Measurements from ENCODE around the gene RRAGC. TPM values are rescaled to one million over a fixed set of nuclear protein-coding genes. Genes with fewer than 3 reads are reported as not detected.

RRAGC gene
- total RNA-seq (2022; extraction: Qiagen RNA extraction; ENCODE audit: low read depth): 24.9 to 29.5 TPM (median 28.6 TPM) in 5 replicates

GRCh38 chr1:38859561-38860453, at the start of gene RRAGC:
RRAGC (minus strand) TSS chr1:38859772; CDS start chr1:38859646, 126 bp downstream.

GRCh38 chr1:38881487-38881886, 21.9 kb upstream of the RRAGC start, which contains the start of gene GJA9:
GJA9 (minus strand) TSS chr1:38881587; CDS start chr1:38876098, 5,489 bp downstream.

GRCh38 chr1:38873027-38873969, 13.7 kb upstream of the RRAGC start, which contains the start of gene MYCBP:
MYCBP (minus strand) TSS chr1:38873348; CDS start chr1:38873305, 43 bp downstream.

Other genes with a start within 250 kb of the RRAGC start
- gene MYCBP, start 13.6 kb upstream of the RRAGC start, total RNA-seq (2022; extraction: Qiagen RNA extraction; ENCODE audit: low read depth): 15.9 to 25.9 TPM (median 20.9 TPM) in 5 replicates
- 0.05 to 0.09 TPM (median 0.08 TPM) in 3 of 5 replicates, not detected in the others for gene GJA9, start 21.8 kb upstream of the RRAGC start, total RNA-seq (2022; extraction: Qiagen RNA extraction; ENCODE audit: low read depth)
- 1.8 to 2.7 TPM (median 2.2 TPM) in 5 replicates for gene RHBDL2, start 82.1 kb upstream of the RRAGC start, total RNA-seq (2022; extraction: Qiagen RNA extraction; ENCODE audit: low read depth)
- gene AKIRIN1, start 131.5 kb upstream of the RRAGC start, total RNA-seq (2022; extraction: Qiagen RNA extraction; ENCODE audit: low read depth): 41.5 to 48.9 TPM (median 44.0 TPM) in 5 replicates
- 391 to 529 TPM (median 406 TPM) in 5 replicates for gene NDUFS5, start 166.6 kb upstream of the RRAGC start, total RNA-seq (2022; extraction: Qiagen RNA extraction; ENCODE audit: low read depth)

Measured in A549 treated with DMSO at 1 μM for 4 hours (cell line).